Vagina (tissue), 2 donors: Measurements from ENCODE around the gene TPCN2.

ENCODE experiments used
- CTCF ChIP-seq, 3 experiments: fragments of 450-650 bp in 2 of 3; fragments of 200-600 bp in 1 of 3; sonication (generic) in 1 of 3; IDR thresholded peaks; one replicate each; pipeline ENCODE4 v1.5.1; 2017 to 2019; ENCODE audit warnings: antibody characterized with exemption in 3 of 3, mild to moderate bottlenecking in 2 of 3, moderate library complexity in 2 of 3
- POLR2A ChIP-seq, 2 donors: fragments of 450-650 bp; IDR thresholded peaks; one replicate each; pipeline ENCODE4 v1.6.1; 2017; ENCODE audit warnings: antibody characterized with exemption in 2 of 2, mild to moderate bottlenecking in 2 of 2, moderate library complexity in 2 of 2

GRCh38 chr11:69132301-69132670 lies 83.6 kb downstream of the TPCN2 start:
- no peak for TF ChIP-seq CTCF (IDR thresholded peaks at IDR 0.05)
- no peak for TF ChIP-seq POLR2A (IDR thresholded peaks at IDR 0.05)
